ENCODE data around the gene NRF1.
"Not testable (repeated sequence)": the region's sequence is repeated elsewhere in the genome, so short reads cannot be mapped to it uniquely, and the experiment has no call there.

The NRF1 gene

DNA sequence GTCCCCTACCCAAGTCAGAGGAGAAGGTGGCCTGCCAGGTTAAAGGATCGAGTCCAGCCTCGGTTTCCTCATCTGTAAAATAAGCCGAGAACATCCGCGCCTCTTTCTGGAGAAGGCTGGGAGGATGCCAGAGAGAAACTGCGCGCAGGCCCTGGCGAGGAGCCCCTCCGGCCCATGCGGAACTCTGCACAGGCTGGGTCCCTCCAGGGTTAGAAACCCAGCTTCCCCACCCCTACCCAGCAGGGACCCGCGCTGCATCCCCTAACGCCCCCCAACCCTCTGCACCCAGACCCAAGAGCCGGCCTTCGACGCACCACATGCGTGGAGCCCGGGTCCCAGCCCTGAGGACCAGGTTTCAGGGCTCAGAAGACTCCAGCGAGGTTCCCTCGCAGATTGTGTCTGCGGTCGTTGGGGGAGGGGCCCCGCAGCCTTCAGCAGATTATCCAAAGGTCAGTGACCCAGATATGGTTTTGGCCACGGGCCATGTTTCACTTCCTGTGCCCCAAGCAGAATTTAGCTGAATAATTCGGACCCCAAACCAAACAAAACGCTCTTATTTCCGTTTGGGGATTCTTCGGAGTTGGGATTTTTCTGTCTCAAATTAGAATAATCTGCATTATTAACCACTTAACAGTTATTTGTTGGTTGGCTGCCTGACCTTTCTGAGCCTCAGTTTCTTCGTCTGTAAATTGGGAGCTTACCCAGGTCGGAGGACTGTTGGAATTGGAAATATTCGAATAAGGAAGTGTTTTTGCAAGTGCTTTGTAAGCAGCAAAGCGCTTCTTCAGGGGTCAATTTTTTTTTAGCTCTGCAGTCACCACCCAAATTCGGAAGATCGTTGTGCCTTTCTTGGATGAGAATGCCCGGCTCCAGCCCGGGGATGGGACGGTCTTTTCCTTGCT is 173.5 kb downstream of the NRF1 start:
- no peak for DNase-seq

DNA sequence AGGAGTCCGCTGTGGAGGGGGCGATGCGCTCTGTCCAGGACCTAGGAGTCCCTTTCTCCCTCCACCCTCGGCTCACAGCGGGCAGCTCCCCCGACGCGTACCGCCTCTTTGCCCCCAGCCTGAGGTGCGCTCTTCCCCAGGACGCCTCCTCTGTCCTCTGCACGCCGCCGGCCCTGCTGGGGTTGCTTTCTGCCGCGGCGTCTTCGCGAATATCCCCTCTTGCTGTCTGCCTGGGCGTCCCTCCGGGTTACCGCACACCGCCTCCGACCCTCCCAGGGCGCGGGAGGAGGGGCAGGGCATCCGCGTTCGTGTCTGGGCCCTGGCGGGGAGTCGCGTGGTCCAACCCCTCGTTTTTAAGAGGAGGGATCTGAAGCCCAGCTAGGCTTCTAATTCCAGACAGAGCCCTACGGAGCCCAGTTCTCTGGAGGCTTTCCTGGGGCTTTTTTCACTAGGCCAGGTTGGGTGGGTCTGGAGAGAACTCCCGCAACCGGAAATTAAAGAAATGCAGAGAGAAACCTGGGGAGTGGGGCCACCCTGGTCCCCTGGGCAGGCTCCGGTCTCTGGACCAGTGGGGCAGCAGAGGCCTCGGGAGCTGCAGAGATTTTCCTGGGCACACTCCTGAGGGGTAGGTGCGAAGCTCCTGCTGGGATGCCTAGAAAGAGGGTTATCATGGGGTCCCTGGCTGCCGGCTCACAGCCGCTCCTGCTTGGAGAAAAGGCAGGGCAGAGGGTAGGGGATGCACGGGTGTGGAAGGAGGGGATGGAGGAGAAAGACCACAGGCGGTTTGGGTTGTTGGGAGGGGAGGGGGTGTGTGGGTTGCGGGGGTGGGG is 174.4 kb downstream of the NRF1 start:
- no peak for DNase-seq

DNA sequence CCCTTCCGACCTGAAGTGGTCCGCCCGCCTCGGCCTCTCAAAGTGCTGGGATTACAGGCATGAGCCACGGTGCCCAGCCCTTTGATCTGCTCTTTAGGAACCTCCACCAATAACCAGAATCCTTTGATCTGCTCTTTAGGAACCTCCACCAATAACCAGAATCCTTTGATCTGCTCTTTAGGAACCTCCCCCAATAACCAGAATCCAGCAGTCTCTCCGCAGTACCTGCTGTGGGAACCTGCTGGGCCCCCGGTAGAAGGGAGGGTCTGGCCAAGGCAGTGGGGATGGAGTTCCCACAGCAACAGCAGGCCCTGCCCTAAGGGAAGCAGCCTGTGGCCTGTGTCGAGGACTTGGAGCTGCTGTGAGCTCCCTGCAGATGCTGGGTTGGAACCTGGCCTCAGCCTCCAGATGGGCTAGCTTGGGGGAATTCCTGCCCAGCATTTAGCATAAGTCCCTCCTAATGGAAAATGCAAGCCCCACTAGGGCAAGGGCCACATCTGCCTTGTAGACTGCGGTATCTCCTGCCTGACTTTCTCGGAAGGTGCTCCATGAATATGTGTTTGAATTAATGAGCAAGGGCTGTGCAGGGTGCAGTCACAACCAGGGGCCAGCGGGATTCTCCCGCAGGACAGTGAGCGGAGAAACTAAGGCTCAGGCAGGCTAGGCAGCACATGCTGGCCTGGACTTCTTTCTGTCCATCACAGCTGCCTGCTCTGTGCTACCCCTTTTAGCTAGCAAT is 175.5 kb downstream of the NRF1 start:
- DNase-seq: no peak

DNA sequence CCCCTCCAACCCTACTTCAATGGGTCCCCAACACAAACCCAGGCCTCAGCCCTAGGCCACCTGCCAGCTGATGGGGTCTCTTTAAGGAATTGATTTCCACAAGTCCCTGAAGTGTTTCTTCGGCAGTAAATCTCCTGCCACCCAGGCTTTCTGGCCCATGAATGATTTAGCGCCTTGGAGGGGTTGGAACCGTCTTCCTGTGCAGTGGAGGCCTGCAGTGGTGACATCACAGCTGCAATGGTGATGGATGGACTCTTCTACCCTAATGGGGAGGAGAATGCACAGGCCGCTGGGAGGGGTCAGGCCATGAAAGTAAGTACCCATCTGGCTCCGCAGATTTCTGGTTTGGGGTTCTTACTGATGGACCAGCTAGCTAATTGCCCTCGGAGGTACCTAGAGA is 177.5 kb downstream of the NRF1 start:
- DNase-seq: no peak

DNA sequence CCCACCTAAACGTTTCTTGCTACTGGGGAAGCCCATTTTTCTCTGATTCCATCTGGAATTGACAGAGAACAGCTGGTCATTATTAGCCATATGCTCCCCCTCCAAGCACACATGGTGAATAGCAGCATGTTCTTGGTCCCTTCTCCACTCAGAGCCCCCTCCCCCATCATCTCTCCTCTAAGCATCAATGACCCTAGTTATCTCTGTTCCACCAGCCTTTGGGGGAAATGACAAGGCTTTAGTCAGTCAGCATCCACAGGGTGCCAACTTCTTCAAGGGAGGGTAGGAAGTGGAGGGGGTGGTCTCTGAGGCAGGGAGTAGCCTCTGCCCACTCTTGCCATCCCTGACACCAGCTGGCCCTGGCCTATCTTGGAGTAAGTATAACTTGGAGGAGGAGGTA is 178.1 kb downstream of the NRF1 start:
- DNase-seq: no peak

DNA sequence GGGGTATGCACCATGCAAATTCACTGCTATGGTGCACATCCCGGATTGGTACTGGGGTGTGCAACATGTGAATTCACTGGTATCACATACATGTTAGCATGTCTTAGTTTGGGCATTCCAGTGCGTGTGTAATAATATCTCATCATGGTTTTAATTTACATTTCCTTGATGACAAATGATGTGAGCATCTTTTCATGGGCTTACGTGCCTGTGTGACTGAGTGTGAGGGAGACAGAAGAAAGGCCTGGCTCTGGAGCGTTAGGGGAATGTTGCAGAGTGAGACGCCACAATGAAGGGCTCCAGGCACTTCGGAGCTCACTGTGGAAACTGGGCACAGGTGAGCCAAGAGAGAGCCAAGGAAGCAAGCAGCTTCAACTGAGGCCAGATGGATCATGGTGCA is 178.6 kb downstream of the NRF1 start:
- no peak for DNase-seq

DNA sequence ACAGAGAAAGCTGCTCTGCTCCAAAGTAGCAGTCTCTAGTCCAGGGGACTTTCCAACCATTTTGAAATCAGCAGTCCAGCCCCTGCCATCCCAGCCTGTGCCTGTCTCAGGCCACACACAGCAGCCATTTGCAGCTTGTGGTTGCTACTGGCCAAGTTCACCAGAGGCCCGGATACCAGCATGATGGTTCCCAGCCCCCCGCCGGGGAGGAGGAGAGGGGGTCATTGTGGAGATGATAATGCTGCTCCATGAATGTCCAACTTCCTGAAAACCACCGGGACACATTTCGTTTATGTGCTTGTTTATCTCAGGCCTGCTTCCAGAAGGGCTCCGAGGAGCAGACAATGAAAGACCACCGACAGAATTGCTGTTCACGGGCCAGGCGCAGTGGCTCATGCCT is 181.2 kb downstream of the NRF1 start:
- DNase-seq: no peak

DNA sequence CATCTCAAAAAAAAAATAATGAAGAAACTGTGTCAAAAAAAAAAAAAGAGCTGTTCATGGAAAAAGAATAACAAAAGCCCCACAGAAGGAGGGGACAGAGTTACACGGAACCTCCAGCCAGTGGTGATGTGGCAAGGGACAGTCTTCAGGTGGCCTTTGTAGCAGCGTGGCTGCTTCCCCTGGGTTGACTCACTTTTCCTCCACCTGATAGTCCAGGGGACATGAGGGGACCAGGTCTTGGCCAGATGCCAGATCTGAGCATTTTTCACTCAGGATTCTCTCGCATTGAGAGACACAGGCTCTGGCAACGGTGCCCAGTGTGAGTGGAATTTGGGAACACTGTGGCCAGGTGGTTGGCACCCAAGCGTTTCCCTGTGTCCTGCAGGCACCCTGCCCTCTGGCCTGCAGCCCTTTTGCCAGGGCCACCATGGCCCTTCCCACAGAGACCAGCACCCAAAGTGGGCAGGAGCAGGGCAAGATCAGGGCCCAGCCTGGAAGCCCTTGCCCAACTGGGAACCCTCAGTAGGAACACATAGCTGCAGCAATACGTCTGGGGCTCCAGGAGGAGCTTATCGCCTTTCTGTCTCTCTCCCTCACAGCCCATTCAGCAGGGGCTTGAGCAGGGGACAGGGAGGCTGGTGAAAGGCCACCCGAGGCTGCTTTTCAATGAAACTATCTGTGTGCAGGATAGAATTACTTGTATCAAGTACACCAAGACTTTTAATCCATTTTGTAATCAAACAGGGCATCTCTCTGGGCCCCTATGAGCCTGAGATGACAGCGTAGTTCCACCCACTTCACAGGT is 182.2 kb downstream of the NRF1 start:
- no peak for DNase-seq

DNA sequence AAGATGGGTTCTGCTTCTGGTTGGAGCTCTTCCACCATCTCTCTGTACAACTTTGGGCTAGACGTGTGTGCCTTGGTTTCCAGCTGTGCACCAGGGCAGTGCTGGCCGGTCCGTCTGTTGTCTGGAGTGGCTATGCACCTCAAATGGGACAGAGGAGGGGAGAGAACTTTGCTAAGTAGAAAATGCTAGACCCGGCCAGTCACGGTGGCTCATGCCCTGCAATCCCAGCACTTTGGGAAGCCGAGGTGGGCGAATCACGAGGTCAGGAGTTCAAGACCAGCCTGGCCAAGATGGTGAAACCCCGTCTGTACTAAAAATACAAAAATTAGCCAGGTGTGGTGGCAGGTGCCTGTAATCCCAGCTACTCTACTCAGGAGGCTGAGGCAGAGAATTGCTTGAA is 182.9 kb downstream of the NRF1 start:
- DNase-seq: not testable (repeated sequence)

DNA sequence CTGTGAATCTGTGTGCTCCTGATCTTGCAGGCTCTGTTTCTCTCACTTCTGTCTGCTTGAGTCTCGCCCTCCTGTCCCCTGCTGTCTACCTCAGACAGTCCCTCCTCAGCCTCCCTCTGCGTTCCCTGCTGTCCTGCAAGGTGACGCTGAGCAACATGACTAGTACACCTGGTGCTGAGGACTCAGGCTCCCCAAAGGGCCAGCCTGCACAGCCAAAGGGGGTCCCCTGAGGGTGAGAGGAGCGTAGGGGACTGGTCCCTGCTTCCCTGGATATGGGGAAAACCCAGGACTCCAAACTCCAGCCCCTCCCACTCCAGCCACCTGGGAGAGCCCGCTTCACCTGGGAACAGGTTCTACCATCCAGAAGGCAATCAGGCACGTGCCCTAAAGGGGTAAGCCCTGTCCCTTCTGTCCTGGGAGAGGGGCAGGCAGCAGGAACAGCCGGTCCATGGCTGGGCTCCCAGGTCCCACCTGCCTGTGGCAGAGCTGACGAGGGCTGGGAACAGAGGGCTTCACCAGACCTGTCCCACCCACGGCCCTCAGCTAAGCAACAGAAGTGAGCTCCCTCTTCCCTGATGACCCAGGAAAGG is 184.8 kb downstream of the NRF1 start:
- DNase-seq: no peak

DNA sequence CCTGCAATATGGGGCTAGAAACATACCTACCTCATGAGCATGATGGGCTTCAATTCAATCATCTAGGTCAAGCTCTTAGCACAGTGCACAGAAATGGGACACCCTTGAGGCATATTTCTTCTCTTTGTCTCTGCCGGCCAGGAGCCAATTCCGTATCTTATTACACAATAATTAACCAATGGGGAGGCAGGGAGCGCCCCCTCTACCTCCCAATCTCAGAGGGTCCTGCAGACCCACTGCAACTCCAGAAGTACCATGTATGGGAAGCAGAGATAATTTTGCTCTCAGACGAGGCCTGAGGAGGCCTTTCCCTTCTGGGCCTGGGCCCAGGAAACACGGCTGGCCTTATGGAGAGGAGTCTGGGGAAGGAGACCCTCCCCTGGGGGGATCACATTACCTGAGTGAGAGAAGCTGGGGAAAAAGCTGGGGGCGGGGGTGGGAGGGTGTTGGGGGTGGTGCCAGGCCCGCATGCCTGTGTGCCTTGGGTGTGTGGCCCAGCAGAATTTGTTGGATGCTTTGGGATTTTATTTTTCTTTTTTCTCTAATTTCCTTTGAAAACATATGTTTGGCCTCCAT is 185.8 kb downstream of the NRF1 start:
- DNase-seq: no peak

DNA sequence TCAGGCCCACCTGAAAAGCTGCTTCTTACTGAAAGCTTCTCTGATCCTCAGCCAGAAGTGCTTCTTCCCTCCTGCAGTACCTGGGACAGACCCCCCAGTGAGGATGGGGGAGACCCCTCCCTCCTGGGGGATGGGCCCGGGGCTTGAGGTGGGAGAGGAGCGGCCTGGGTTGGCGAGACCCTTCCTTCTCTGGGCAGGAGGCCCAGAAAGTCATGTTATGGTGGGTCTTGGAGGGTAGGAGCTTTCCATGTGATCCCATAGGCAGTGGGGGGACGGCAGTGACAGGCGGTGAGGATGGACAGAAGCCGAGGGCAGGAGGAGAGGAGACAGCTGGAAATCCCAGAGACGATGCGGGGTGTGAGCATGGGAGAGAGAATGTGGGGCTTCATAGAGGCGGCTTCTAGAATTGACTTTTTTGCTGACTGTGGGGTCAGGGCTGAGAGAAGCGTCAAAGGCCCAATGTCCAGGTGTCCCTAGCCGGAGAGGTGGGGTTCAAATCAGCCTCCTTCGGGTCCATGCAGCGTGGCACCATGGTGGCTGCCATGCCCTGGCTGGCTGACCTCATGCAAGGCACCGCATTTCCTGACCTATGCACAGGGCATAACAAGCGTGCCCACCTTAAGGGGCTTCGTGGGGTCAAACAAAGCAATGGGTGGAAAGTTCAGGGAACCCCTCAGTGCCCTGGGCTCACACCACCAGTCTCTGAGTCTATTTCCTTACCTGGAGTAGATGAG is 187.3 kb downstream of the NRF1 start:
- no peak for DNase-seq

DNA sequence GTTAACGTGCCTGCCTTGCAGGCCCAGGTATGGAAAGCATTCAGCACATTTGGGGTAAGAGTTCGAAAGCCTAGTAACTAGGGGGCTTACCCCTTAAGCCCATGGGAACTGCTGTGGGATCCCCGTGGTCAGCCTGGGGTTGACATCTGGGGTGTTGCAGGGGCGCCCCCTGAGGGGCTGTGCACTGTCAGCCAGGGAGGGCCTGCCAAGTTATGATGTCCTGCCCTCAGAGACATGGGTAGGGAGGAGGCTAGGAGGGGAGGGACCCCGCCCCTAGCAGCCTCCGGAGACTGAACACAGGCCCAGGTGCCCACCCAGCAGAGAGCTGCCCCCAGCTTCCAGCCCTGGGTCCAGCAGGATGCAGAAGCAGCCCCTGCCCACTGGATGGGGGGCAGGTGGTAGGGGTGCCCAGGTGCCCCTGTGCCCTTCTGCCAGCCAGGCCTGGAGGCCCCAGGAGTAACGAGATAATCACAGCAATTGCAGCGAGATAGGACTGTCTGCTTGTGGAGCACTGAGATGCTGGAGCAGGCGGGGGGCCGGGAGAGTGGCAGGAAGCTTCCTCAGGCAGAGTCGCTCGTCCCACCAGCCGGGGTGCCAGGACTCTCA is 187.9 kb downstream of the NRF1 start:
- no peak for DNase-seq

DNA sequence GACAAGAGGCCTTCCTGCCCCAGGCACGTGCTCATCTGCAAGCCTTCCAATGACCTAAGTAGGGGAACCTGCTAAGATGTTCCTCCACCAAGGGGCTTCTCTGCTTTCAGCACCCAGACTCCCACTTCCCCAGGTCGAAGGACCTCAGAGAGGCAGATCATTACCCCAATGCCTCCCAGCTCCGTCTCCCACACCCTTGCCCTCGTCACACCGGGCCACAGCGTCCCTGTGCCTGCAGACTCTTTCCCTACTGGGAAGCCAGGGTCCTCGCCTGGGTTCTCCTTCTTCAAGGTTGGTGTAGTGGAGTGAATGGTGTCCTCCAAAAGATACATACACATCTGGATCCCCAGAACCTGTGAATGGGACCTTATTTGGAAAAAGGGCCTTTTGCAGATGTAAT is 189.4 kb downstream of the NRF1 start:
- DNase-seq: no peak

DNA sequence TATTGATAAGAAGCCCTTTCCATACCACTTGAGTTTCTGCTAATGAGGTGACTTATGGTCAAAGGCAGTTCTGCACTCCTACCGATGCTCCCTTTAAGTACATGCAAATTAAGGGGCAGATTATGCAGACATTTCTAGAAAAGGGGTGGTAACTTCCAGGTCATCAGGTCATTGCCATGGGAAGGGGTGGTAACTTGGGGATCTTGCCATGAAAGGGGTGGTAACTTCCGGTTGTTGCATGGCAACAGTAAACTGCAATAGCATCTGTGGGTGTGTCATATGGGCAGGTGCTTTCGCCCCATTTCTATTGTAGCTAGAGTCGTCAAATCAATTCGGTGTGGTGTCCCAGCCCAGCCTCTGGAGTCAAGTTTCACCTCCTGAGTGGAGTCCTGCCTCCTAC is 190.4 kb downstream of the NRF1 start:
- DNase-seq: no peak

DNA sequence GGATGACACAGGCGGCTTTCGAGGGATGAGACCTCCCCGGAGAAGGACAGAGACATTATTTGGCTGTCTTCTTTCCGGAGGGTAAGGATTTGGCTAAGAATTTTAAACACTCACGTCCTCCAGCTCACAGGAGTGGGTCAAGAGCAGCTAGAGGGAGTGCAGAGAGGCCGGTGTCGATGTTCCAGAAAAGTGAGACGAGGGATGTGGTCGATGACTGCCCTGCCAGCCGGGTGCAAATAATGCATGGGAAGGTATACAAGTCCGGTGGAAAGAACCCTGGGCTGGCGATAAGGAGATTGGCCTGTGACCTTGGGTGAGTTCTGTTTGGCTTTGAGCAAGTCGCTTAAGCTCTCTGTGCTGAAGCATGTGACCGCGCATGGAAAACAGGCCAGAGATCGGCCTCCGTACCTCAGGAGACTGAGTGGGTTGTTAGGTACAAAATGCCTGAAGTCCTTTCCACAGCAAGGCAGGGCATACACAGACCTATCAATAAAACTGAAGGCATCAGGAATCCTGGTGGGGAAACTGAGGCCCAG is 192.1 kb downstream of the NRF1 start:
- no peak for DNase-seq

DNA sequence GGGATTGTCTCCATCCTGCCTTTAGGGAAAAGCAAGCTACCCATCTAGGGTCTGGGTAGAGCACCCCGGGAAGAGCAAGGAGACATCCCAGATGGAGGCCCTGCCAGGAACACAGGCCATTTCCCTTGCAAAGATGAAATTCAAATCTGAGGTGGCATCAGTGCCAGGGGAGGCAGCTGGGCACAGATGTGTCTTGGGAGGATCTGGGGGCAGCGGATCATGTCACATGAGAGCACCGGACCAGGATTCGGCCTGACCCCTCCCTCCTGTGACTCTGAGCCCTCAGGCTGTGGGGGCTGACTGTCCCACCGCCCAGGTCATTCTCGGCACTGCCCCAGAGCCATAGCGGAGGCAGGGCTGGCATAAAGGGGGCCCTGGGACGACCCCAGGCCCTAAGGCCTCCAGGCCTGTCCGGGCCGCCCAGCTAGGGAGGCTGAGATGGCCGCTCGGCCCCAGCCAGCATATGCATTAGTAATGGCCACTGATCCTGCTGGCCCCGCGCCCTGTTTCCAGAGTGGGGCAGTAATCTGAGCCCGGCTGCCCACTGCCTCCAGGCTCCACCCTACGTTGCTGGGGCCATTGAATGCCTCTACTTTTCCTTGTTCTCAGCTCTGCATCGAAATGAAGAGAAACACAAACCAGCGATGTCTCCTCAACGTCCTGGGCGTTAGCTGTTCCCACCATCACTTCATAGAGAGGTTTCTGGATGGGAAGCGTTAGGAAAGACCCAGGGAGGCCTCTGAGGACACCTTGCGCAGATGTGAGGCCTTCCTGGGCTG is 192.8 kb downstream of the NRF1 start:
- DNase-seq: no peak

DNA sequence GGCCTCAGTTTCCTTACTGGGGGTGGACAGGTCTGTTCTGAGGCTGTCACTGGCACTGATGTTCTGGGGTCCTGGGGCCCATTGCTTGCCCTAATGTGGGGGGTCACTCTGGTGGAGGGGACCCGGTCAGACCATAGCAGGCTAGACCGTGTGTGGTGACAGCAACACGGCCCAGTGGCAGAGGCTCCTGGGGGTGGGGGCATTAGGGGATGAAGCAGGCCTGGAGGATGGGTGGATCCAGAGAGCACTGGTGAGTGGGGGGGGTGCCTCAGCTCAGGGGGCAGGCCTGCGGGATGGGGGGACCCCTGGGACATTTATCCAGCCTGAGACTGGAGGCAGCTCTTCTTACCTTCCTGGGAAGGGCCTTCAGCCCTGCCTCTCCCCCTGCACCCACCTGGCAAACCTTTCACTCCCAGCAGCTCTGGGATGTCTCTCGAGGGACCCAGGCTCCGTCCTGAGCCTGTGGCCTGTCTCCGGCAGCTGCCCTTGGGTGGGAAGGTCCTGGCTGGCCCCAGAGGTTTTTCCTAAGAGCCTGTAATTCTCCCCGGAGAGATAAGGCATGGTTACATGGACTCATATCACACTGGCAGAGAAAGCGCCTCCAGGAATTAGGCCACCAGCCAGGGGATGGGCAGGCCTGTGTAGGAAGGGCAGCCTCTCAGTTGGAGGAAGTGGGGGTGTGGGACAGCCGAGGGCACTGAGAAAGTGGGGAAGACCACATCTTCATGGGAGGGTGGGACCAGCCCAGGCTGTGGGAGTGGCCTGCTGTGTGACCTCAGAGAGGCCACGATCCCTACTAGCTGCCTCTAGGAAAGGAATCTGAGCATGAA is 193.6 kb downstream of the NRF1 start:
- DNase-seq: no peak
